ENCODE results near the gene DOCK10. TPM values are rescaled to one million over a fixed set of nuclear protein-coding genes. Genes with fewer than 3 reads are reported as not detected.

Gene DOCK10
- total and polyA plus RNA-seq, 9 of the 15 experiments (the other 6 are each of a cell fraction or from before 2014, with no cell fraction given) = 0.01 to 0.87 (median 0.18) TPM

GRCh38 chr2:224729435-224729834 is 312.8 kb downstream of the DOCK10 start:
- no peak for TF ChIP-seq ZNF561 (CRISPR knock-in tag; conservative IDR thresholded peaks at IDR 0.05)
- TF ChIP-seq SRSF7 (optimal IDR thresholded peaks at IDR 0.05; ENCODE audit: low read depth, low read length) = no peak
- no peak for TF ChIP-seq ID3 (CRISPR knock-in tag; IDR thresholded peaks at IDR 0.05)
- TF ChIP-seq ID3 (tag; IDR thresholded peaks at IDR 0.05) = no peak
- no peak for TF ChIP-seq ZNF253 (CRISPR knock-in tag; conservative IDR thresholded peaks at IDR 0.05)
- no peak for TF ChIP-seq ZNF77 (CRISPR knock-in tag; IDR thresholded peaks at IDR 0.05)
- no peak for TF ChIP-seq RFX5 (IDR thresholded peaks at IDR 0.05; ENCODE audit: low read depth, low read length)
- TF ChIP-seq ZNF785 (CRISPR knock-in tag; IDR thresholded peaks at IDR 0.05) = no peak
- no peak for TF ChIP-seq ZNF133 (CRISPR knock-in tag; IDR thresholded peaks at IDR 0.05)
- TF ChIP-seq RBM34 (IDR thresholded peaks at IDR 0.05; ENCODE audit: borderline replicate concordance, insufficient read depth, low read length) = no peak
- no peak for TF ChIP-seq ZNF586 (CRISPR knock-in tag; conservative IDR thresholded peaks at IDR 0.05)
- TF ChIP-seq, protein P1, sequence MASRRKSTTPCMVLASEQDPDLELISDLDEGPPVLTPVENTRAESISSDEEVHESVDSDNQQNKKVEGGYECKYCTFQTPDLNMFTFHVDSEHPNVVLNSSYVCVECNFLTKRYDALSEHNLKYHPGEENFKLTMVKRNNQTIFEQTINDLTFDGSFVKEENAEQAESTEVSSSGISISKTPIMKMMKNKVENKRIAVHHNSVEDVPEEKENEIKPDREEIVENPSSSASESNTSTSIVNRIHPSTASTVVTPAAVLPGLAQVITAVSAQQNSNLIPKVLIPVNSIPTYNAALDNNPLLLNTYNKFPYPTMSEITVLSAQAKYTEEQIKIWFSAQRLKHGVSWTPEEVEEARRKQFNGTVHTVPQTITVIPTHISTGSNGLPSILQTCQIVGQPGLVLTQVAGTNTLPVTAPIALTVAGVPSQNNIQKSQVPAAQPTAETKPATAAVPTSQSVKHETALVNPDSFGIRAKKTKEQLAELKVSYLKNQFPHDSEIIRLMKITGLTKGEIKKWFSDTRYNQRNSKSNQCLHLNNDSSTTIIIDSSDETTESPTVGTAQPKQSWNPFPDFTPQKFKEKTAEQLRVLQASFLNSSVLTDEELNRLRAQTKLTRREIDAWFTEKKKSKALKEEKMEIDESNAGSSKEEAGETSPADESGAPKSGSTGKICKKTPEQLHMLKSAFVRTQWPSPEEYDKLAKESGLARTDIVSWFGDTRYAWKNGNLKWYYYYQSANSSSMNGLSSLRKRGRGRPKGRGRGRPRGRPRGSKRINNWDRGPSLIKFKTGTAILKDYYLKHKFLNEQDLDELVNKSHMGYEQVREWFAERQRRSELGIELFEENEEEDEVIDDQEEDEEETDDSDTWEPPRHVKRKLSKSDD (conservative IDR thresholded peaks at IDR 0.05; ENCODE audit: low read length) = no peak
- no peak for TF ChIP-seq TSHZ1 (CRISPR knock-in tag; IDR thresholded peaks at IDR 0.05)
- no peaks in the 10 kb centered on the region for H3K36me3 ChIP-seq (ENCODE audit: control insufficient read depth, insufficient read depth, low read length)
- ATAC-seq (no peak), FAIRE-seq (no peak), DNase-seq (ENCODE audit: extremely low read depth in 1 of 4, low spot score in 3 of 4) (no peak)
- ChIA-PET CTCF (ENCODE audit: low intra/inter-chr PET ratio) (no interaction called here), POLR2A (no interaction called here)
- WGBS (ENCODE audit: insufficient coverage, low coverage, missing lambda C conversion rate) = 0% methylated on average over 1 of the region's 1 CpG
- no peak overlapping the region for H3K27ac ChIP-seq (ENCODE audit: extremely low read depth, low read depth, low read length)
- no peak overlapping the region for H3K4me2 ChIP-seq (ENCODE audit: insufficient read depth, low read length)
- no TSS peak for BruUV-seq (replicated peaks)
- H3K9me3 ChIP-seq (replicated peaks; ENCODE audit: control insufficient read depth, insufficient read depth, low read depth, low read length) = no peaks in the 10 kb centered on the region
- intact Hi-C loops (cut with micrococcal nuclease) = no loop called here
- H3K79me2 ChIP-seq (ENCODE audit: control insufficient read depth, insufficient read depth, low read length) = no peaks in the 10 kb centered on the region
- H2AFZ ChIP-seq (ENCODE audit: low read depth, low read length) = no peak overlapping the region
- H3K4me1 ChIP-seq (replicated peaks in 1 of 2; ENCODE audit: control insufficient read depth in 2 of 2, insufficient read depth in 2 of 2, low read length in 2 of 2) = no peaks in the 10 kb centered on the region
- H3K4me3 ChIP-seq = no peak overlapping the region
- no peaks in the 10 kb centered on the region for H4K20me1 ChIP-seq (replicated peaks; ENCODE audit: control insufficient read depth, insufficient read depth, low read length)
- no peaks in the 10 kb centered on the region for H3K27me3 ChIP-seq (ENCODE audit: control insufficient read depth in 2 of 2, insufficient read depth in 2 of 2, low read length in 2 of 2)
- in situ Hi-C loops (cut with MboI) = no loop called here
- no peak overlapping the region for H3K9ac ChIP-seq (ENCODE audit: insufficient read depth in 1 of 2, low read depth in 2 of 2, low read length in 2 of 2)
- H3K9me1 ChIP-seq (ENCODE audit: control insufficient read depth, insufficient read depth, low read length) = no peaks in the 10 kb centered on the region

Data from K562 (cell line).